CD8-positive, alpha-beta memory T cell (primary cell): ENCODE measurements around the gene MRPL10. TPM values are rescaled to one million over a fixed set of nuclear protein-coding genes. Genes with fewer than 3 reads are reported as not detected.

ENCODE experiments used
- CTCF ChIA-PET: fragments of 350-600 bp; sonication (Branson Sonifier 250); formaldehyde crosslinking; loops from one replicate; lab custom pipeline; 2021; ENCODE audit warnings: antibody characterized with exemption; lab: Charles Lee
- POLR2A ChIA-PET: fragments of 350-600 bp; sonication (Branson Sonifier 250); formaldehyde crosslinking; loops from one replicate; lab custom pipeline; 2021; ENCODE audit warnings: antibody characterized with exemption; lab: Charles Lee
- DNase-seq, 5 donors: peaks; one replicate each; pipeline versions ENCODE4 v3.0.0 to v3.0.0-alpha.2; 2020 to 2022; ENCODE audit warnings: mixed read lengths in 1 of 5
- H3K27ac ChIP-seq: one replicate; pipeline ENCODE4 v1.7.0; 2013; ENCODE audit warnings: low read depth, mild to moderate bottlenecking, low read length, moderate library complexity
- H3K27me3 ChIP-seq: 2 replicates; pipeline ENCODE4 v1.7.0; 2013; ENCODE audit warnings: low read length, mild to moderate bottlenecking; ENCODE audit not compliant: insufficient read depth, poor library complexity, severe bottlenecking
- H3K36me3 ChIP-seq: 2 replicates; pipeline ENCODE4 v1.7.0; 2013; ENCODE audit warnings: mild to moderate bottlenecking, low read length, moderate library complexity; ENCODE audit not compliant: insufficient read depth
- H3K4me1 ChIP-seq: 2 replicates; pipeline ENCODE4 v1.7.0; 2013; ENCODE audit warnings: mild to moderate bottlenecking, low read length, moderate library complexity; ENCODE audit not compliant: insufficient read depth
- H3K4me3 ChIP-seq: 2 replicates; pipeline ENCODE4 v1.7.0; 2013; ENCODE audit warnings: mild to moderate bottlenecking, low read length
- H3K9me3 ChIP-seq: 2 replicates; pipeline ENCODE4 v1.7.0; 2013; ENCODE audit warnings: mild to moderate bottlenecking, low read length
- H3K27ac Mint-ChIP-seq, 8 donors: one replicate each; pipeline ENCODE4 v1.8.0; 2020 to 2021; ENCODE audit warnings: mixed read lengths in 8 of 8, mild to moderate bottlenecking in 6 of 8, inconsistent platforms in 3 of 8, moderate library complexity in 3 of 8
- H3K27me3 Mint-ChIP-seq, 2 donors: one replicate each; pipeline ENCODE4 v1.8.0; 2020 to 2021; ENCODE audit warnings: mixed read lengths in 2 of 2, mild to moderate bottlenecking in 1 of 2, moderate library complexity in 1 of 2
- H3K36me3 Mint-ChIP-seq, 3 donors: one replicate each; pipeline ENCODE4 v1.8.0; 2020 to 2021; ENCODE audit warnings: mixed read lengths in 3 of 3, inconsistent platforms in 1 of 3, mild to moderate bottlenecking in 1 of 3
- H3K4me1 Mint-ChIP-seq, 3 donors: one replicate each; pipeline ENCODE4 v1.8.0; 2020 to 2021; ENCODE audit warnings: mixed read lengths in 3 of 3, inconsistent platforms in 1 of 3, mild to moderate bottlenecking in 1 of 3
- H3K4me3 Mint-ChIP-seq, 7 donors: one replicate each; pipeline ENCODE4 v1.8.0; 2020 to 2021; ENCODE audit warnings: mixed read lengths in 7 of 7, mild to moderate bottlenecking in 6 of 7, moderate library complexity in 4 of 7, inconsistent platforms in 2 of 7
- H3K9me3 Mint-ChIP-seq, 5 donors: one replicate each; pipeline ENCODE4 v1.8.0; 2020 to 2022; ENCODE audit warnings: mixed read lengths in 5 of 5, mild to moderate bottlenecking in 3 of 5, moderate library complexity in 2 of 5, inconsistent platforms in 1 of 5
- polyA plus RNA-seq: library from polyadenylated mRNA; unstranded; fragments of 300-500 nt; fragmentation: Illumina TruSeq; gene quantifications from one replicate; pipeline ENCODE4 v1.2.3, GENCODE V29; 2021
- total RNA-seq, 2 experiments: library from RNA; stranded (reverse); gene quantifications; one replicate each; pipeline ENCODE4 v1.2.3, GENCODE V29; 2021

Gene MRPL10
- total and polyA plus RNA-seq, 3 experiments from 2014 or later = 59.8 to 67.7 (median 67.0) TPM

DNA sequence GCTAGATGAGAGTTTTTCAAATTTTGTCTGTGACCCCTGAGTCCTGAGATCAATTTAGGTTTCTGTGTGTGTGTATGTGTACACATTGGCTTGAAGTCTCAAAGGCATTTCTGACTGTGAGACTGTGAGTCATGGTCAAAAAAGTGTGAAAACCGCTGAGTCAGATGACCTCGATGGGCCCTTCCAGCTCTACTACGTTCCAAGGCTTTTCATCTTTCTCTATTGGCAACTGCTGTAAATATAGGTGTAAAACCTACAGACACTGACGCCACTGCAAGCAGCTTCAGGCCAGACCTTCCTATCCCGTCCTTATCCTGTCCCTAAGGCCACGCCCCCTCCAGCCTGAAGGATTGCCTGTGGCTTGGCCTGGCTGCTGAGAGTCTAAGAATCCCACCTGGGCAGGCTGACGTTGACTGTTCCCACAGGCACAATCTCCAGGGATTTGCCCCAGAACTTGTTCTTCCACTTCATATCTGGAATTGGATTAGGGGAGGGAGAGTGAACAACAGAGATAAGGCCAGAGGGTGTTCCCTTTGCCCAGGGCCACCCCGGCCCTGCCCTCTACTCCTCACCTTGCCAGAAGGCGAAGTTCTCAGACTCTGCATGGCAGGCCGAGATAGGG, 21.0 kb downstream of the MRPL10 start:
- peak overlapping the region in 1 of 7 donors; percentile 3 for H3K4me3 Mint-ChIP-seq

DNA sequence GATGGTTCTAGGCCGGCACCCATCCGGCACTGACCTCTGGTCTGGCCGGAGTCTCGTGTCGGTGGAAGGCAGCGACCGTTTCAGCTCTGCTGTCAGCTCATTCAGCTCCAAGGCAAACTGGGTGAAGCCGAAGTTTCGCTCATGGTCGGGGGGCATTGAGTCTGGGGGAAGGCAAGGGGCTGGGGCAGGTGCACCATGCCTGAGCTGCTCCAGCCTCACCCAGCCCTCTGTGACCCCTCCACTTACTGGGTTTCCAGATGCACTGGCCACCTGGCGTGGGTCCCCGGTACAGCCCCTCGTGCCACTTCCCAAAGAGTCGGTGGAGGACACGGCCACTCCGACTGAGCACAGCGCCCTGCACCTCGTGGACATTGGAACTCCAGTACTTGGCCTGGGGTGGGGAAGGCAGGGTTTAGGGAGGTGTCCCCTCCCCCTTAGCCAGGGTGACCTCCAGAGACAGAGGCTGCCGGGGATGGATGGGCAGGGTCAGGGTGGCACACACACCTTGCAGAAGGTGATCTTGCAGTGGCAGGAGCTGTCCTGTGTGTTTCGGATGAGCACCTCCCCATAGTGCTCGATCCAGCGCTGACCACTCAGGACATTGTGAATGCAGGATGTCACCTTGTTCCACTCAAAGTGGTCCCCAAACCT, 22.4 kb downstream of the MRPL10 start:
- ChIA-PET POLR2A (no interaction called here), CTCF (no interaction called here)
- H3K27ac ChIP-seq = no peak overlapping the region
- Mint-ChIP-seq H3K4me1 (peaks cover 21 to 29% (median 22%) of the 10 kb centered on the region in 3 donors), H3K36me3 (peaks cover 5 to 79% (median 29%) of the 10 kb centered on the region in 3 donors), H3K9me3 (no peaks in the 10 kb centered on the region), H3K4me3 (no peak overlapping the region), H3K27ac (peak overlapping the region in 3 of 8 donors; percentile 21 to 57 (median 23)), H3K27me3 (peaks cover 0 to 2% of the 10 kb centered on the region in 2 donors)
- no peaks in the 10 kb centered on the region for H3K27me3 ChIP-seq
- peaks cover 11% of the 10 kb centered on the region for H3K36me3 ChIP-seq
- DNase-seq = no peak
- H3K4me3 ChIP-seq = no peak overlapping the region
- no peaks in the 10 kb centered on the region for H3K9me3 ChIP-seq
- no peaks in the 10 kb centered on the region for H3K4me1 ChIP-seq

More for the DNA sequence above, 21.0 kb downstream of the MRPL10 start:
- no peaks in the 10 kb centered on the region for H3K4me1 ChIP-seq
- Mint-ChIP-seq H3K9me3 (no peaks in the 10 kb centered on the region), H3K27ac (peak overlapping the region; percentile 83 to 94 (median 90)), H3K27me3 (peaks cover 0 to 2% of the 10 kb centered on the region in 2 donors), H3K36me3 (peaks cover 6 to 89% (median 32%) of the 10 kb centered on the region in 3 donors), H3K4me1 (peaks cover 21 to 29% (median 22%) of the 10 kb centered on the region in 3 donors)
- ChIA-PET CTCF (no interaction called here), POLR2A (no interaction called here)
- DNase-seq = peak in 4 of 5 donors; percentile 26 to 72 (median 44)
- peaks cover 15% of the 10 kb centered on the region for H3K36me3 ChIP-seq
- H3K9me3 ChIP-seq = no peaks in the 10 kb centered on the region
- H3K27ac ChIP-seq = peak overlapping the region; percentile 59
- H3K27me3 ChIP-seq = no peaks in the 10 kb centered on the region
- no peak overlapping the region for H3K4me3 ChIP-seq

DNA sequence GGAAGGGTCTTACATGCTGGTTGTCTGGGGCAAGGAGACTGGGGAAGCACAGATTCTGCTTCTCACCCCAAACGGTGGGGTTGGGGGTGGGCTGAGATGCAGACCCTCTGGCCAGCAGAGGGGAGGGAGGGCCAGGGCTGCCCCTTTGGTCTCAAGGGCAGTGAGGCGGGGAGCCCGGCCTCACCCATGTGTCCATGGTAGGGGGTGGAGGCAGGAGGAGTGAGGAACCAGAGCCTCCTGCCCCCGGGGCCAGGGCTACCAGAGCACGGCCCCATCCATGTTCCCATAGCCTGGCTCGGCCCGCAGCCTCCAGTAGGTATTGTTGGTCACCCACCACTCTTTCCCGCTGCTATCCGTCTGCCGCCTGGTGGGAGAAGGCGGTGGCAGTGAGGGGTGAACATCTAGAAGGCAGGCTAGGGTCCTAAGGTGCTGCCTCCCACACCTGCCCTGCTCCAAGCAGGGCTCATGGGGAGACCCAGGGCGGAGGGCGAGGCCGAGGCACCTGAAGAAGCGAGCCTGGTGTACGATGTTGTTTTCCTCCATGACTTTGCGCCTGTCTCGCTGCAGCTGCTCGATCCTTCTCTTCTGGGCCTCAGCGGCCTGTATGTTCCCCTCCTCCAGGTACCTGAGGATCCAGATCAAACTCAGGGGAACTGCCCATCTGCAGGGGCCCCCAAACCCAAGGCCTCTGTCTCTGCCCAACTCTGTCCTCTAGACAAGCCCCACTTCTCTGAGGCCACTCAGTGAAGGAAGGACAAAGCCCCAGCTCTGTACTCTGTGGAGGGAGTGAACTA, 23.1 kb downstream of the MRPL10 start:
- CTCF ChIA-PET = no interaction called here
- H3K4me3 Mint-ChIP-seq = no peak overlapping the region
- Histone ChIP-seq H3K4me3 (no peak overlapping the region), H3K27me3 (no peaks in the 10 kb centered on the region), H3K9me3 (no peaks in the 10 kb centered on the region), H3K27ac (no peak overlapping the region), H3K4me1 (no peaks in the 10 kb centered on the region), H3K36me3 (peaks cover 7% of the 10 kb centered on the region)
- peak overlapping the region in 4 of 8 donors; percentile 23 to 60 (median 58) for H3K27ac Mint-ChIP-seq
- peaks cover 5 to 74% (median 29%) of the 10 kb centered on the region in 3 donors for H3K36me3 Mint-ChIP-seq
- peaks cover 21 to 29% (median 22%) of the 10 kb centered on the region in 3 donors for H3K4me1 Mint-ChIP-seq
- no peak for DNase-seq
- POLR2A ChIA-PET = no interaction called here
- H3K9me3 Mint-ChIP-seq = no peaks in the 10 kb centered on the region
- peaks cover 0 to 2% of the 10 kb centered on the region in 2 donors for H3K27me3 Mint-ChIP-seq

DNA sequence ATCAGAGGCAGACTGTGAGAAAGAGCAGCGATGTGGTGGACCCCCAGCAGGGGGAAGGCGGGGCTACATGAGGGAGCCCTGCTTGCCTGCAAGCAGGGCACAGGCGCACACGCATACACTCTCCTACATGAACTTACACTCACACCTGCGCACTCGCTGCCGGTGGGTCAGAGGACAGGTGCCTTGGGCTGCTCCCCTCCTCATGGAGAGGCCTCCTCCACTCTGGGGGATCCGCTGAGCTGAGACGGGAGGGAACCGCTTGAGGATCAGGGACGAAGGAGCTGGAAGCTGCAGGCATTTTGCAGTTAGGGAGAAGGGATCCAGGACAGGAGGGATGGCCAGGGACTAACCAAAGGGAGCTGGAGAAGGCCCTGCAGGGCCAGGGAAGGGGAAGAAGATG, 23.9 kb downstream of the MRPL10 start:
- Mint-ChIP-seq H3K4me1 (peaks cover 21 to 25% (median 21%) of the 10 kb centered on the region in 3 donors), H3K36me3 (peaks cover 5 to 66% (median 27%) of the 10 kb centered on the region in 3 donors), H3K27ac (peak overlapping the region in 3 of 8 donors; percentile 50 to 78 (median 52)), H3K4me3 (no peak overlapping the region), H3K9me3 (no peaks in the 10 kb centered on the region), H3K27me3 (peaks cover 0 to 2% of the 10 kb centered on the region in 2 donors)
- POLR2A ChIA-PET = no interaction called here
- no peaks in the 10 kb centered on the region for H3K4me1 ChIP-seq
- H3K36me3 ChIP-seq = peaks cover 7% of the 10 kb centered on the region
- no peak overlapping the region for H3K4me3 ChIP-seq
- no peaks in the 10 kb centered on the region for H3K9me3 ChIP-seq
- DNase-seq = no peak
- no peaks in the 10 kb centered on the region for H3K27me3 ChIP-seq
- H3K27ac ChIP-seq = no peak overlapping the region
- CTCF ChIA-PET = no interaction called here

DNA sequence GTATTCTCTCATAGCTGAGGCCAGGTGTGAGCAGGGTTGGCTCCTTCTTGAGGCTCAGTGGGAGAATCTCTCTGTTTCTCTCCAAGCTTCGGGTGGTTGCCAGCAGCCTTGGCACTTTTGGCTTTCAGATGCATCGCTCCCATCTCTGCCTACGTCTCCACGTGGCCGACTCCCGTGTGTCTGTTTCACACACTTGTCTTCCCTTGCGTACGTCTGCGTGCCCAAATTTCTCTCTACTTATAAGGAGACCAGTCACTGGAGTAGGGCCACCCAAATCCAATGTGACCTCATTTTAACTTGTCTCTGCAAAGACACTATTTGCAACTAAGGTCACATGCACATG, 24.5 kb downstream of the MRPL10 start:
- Mint-ChIP-seq H3K9me3 (no peaks in the 10 kb centered on the region), H3K4me1 (peaks cover 19 to 24% (median 21%) of the 10 kb centered on the region in 3 donors), H3K27ac (peak overlapping the region in 3 of 8 donors; percentile 28 to 75 (median 29)), H3K27me3 (peaks cover 0 to 2% of the 10 kb centered on the region in 2 donors), H3K4me3 (no peak overlapping the region), H3K36me3 (peaks cover 5 to 61% (median 26%) of the 10 kb centered on the region in 3 donors)
- H3K27ac ChIP-seq = no peak overlapping the region
- POLR2A ChIA-PET = no interaction called here
- H3K27me3 ChIP-seq = no peaks in the 10 kb centered on the region
- CTCF ChIA-PET = no interaction called here
- no peaks in the 10 kb centered on the region for H3K4me1 ChIP-seq
- H3K9me3 ChIP-seq = no peaks in the 10 kb centered on the region
- no peak overlapping the region for H3K4me3 ChIP-seq
- DNase-seq = no peak
- H3K36me3 ChIP-seq = peaks cover 7% of the 10 kb centered on the region

DNA sequence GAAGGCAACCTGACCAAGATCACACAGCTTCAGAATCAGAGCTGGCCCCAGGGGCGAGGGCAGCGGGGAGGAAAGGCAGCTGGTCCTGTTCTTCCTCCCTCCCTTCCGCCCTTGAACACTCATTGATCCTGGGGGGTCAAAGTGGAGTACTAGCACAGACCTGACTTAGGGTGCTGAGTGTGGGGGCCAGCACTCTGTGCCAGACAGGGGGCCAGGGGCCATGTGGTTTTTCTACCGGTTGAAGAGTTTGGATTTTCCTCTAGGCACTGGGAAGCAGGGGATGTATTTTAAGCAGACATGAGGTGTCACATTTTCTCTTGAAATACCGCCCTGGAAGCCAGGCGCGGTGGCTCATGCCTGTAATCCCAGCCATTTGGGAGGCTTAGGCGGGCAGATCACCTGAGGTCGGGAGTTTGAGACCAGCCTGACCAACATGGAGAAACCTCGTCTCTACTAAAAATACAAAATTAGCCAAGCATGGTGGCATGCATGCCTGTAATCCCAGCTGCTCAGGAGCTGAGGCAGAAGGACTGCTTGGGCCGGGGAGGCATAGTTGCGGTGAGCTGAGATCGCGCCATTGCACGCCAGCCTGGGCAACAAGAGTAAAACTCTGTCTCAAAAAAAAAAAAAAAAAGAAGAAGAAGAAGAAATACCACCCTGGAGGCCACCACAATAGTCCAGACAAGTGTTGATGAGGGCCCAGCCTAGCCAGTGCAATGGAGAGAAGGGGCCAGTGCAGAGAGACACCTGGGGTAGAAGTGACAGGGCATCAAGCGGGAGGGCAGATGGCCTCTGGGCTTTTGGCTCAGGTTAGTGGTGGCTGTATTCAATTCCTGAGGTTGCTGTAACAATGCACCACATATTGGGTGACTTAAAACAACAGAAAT, 25.1 kb downstream of the MRPL10 start:
- CTCF ChIA-PET = no interaction called here
- Mint-ChIP-seq H3K4me3 (no peak overlapping the region), H3K36me3 (peaks cover 5 to 54% (median 19%) of the 10 kb centered on the region in 3 donors), H3K27ac (peak overlapping the region in 2 of 8 donors; percentile 29 to 75), H3K9me3 (no peaks in the 10 kb centered on the region), H3K27me3 (peaks cover 0 to 1% of the 10 kb centered on the region in 2 donors), H3K4me1 (peaks cover 14 to 18% (median 14%) of the 10 kb centered on the region in 3 donors)
- Histone ChIP-seq H3K27ac (no peak overlapping the region), H3K36me3 (peaks cover 7% of the 10 kb centered on the region), H3K4me3 (no peak overlapping the region), H3K4me1 (no peaks in the 10 kb centered on the region), H3K9me3 (no peaks in the 10 kb centered on the region), H3K27me3 (no peaks in the 10 kb centered on the region)
- POLR2A ChIA-PET = interaction anchor here (0.6 kb wide), 2 partner anchors 17 to 90 kb away, joined by 3 to 4 read pairs; partner anchors contain the start of gene SP2
- no peak for DNase-seq

DNA sequence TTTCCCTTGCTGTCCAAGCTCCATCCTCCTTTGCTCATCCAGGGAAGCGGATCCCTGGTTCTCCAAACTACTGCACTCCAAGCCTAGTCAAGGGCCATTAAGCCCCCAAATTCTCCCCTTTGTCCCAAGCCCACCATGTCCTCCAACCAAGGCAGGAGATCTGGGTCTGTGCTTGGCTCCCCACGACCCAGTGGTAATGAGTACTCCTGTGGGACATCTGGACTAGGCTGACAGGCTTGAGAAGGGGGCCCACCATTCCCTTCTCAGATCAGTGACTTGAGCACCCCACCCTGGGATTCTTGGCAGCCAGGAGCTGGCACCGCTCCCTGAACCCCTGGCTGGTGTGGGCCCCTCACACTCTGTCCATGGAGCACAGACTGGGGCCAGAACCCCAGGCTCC, 26.9 kb downstream of the MRPL10 start:
- ChIA-PET POLR2A (interaction anchor here (0.7 kb wide), 1 partner anchor 111 kb away, joined by 4 read pairs; no protein-coding TSS in a partner anchor), CTCF (no interaction called here)
- Histone ChIP-seq H3K27me3 (no peaks in the 10 kb centered on the region), H3K9me3 (no peaks in the 10 kb centered on the region), H3K4me1 (no peaks in the 10 kb centered on the region), H3K36me3 (peaks cover 5% of the 10 kb centered on the region), H3K4me3 (no peak overlapping the region), H3K27ac (no peak overlapping the region)
- H3K27ac Mint-ChIP-seq = no peak overlapping the region
- H3K4me3 Mint-ChIP-seq = no peak overlapping the region
- no peaks in the 10 kb centered on the region for H3K9me3 Mint-ChIP-seq
- peaks cover 0 to 3% (median 1%) of the 10 kb centered on the region in 3 donors for H3K4me1 Mint-ChIP-seq
- no peak for DNase-seq
- peaks cover 0 to 36% (median 11%) of the 10 kb centered on the region in 3 donors for H3K36me3 Mint-ChIP-seq
- no peaks in the 10 kb centered on the region for H3K27me3 Mint-ChIP-seq
